ENCODE data around the gene ATP9A. TPM values are rescaled to one million over a fixed set of nuclear protein-coding genes. Genes with fewer than 3 reads are reported as not detected.

ATP9A gene
- total and polyA plus RNA-seq, 10 of the 15 experiments (the other 5 are each of a cell fraction or from before 2014, with no cell fraction given), result 0.03 to 0.81 (median 0.14) TPM

DNA sequence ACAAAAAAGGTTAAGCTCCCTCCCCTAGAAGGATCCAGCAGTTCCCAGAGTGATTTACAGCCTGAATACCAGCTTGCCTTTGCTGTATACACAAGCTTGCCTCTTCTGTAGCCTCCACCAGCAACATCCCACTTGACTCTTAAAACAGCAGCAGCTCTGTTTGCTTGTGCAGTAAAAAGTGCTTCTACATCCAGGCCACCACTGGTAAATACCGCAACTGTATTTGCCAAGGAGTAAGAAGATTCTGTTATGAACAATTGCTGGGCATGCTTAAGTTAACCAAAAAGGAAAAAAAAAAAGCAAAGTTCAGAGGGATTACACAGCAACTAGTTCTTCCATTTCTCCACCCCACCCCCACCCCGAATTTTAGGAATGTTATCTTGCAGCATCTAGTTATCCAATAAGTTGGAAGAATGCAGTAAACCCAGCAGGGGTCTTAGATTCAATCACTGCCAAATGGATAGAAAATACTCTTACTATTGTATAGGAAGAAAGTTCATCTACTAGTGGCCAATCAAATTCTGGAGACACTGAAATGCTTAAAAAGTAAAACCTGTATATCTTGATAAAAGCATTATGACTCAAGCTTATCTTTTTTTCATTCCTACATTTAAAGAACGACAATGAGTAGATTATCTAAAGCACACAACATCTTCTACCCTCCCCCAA, 29.3 kb upstream of the ATP9A start:
- no peak overlapping the region for H3K4me2 ChIP-seq (ENCODE audit: control insufficient read depth, insufficient read depth)
- FAIRE-seq, result no peak
- TF ChIP-seq CBX5 (IDR thresholded peaks at IDR 0.05; ENCODE audit: low read depth), result no peak
- TF ChIP-seq FOXM1 (IDR thresholded peaks at IDR 0.05; ENCODE audit: low read depth, low read length), result no peak
- TF ChIP-seq POU2F2 (IDR thresholded peaks at IDR 0.05; ENCODE audit: borderline replicate concordance, low read depth, low read length), result no peak
- TF ChIP-seq, protein P1, sequence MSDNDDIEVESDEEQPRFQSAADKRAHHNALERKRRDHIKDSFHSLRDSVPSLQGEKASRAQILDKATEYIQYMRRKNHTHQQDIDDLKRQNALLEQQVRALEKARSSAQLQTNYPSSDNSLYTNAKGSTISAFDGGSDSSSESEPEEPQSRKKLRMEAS (IDR thresholded peaks at IDR 0.05; ENCODE audit: low read depth, low read length), result no peak
- TF ChIP-seq, protein P2, sequence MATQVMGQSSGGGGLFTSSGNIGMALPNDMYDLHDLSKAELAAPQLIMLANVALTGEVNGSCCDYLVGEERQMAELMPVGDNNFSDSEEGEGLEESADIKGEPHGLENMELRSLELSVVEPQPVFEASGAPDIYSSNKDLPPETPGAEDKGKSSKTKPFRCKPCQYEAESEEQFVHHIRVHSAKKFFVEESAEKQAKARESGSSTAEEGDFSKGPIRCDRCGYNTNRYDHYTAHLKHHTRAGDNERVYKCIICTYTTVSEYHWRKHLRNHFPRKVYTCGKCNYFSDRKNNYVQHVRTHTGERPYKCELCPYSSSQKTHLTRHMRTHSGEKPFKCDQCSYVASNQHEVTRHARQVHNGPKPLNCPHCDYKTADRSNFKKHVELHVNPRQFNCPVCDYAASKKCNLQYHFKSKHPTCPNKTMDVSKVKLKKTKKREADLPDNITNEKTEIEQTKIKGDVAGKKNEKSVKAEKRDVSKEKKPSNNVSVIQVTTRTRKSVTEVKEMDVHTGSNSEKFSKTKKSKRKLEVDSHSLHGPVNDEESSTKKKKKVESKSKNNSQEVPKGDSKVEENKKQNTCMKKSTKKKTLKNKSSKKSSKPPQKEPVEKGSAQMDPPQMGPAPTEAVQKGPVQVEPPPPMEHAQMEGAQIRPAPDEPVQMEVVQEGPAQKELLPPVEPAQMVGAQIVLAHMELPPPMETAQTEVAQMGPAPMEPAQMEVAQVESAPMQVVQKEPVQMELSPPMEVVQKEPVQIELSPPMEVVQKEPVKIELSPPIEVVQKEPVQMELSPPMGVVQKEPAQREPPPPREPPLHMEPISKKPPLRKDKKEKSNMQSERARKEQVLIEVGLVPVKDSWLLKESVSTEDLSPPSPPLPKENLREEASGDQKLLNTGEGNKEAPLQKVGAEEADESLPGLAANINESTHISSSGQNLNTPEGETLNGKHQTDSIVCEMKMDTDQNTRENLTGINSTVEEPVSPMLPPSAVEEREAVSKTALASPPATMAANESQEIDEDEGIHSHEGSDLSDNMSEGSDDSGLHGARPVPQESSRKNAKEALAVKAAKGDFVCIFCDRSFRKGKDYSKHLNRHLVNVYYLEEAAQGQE (IDR thresholded peaks at IDR 0.05; ENCODE audit: low read depth, low read length), result no peak
- no peak for TF ChIP-seq ZNF217 (IDR thresholded peaks at IDR 0.05)
- TF ChIP-seq ZNF622 (IDR thresholded peaks at IDR 0.05), result no peak
- TF ChIP-seq ASH2L (IDR thresholded peaks at IDR 0.05; ENCODE audit: borderline replicate concordance, low read depth), result no peak
- TF ChIP-seq EP300 (IDR thresholded peaks at IDR 0.05; ENCODE audit: borderline replicate concordance in 1 of 2, control insufficient read depth in 1 of 2, low read depth in 2 of 2, low read length in 2 of 2), result no peak

More for the DNA sequence above, 29.3 kb upstream of the ATP9A start:
- 24% methylated on average over 3 of the region's 3 CpGs for WGBS (ENCODE audit: insufficient coverage, insufficient replicate concordance, low lambda C conversion rate, missing lambda C conversion rate)
- Histone ChIP-seq H4K20me1 (ENCODE audit: control insufficient read depth, insufficient read depth) (no peaks in the 10 kb centered on the region), H3K36me3 (ENCODE audit: control insufficient read depth in 2 of 2, insufficient read depth in 2 of 2, low read length in 1 of 2) (no peaks in the 10 kb centered on the region), H2AFZ (ENCODE audit: control insufficient read depth, low read depth, low read length) (no peak overlapping the region), H3K27me3 (replicated peaks in 1 of 2; ENCODE audit: control insufficient read depth in 2 of 2, insufficient read depth in 2 of 2, low read length in 1 of 2) (peaks cover 5 to 15% of the 10 kb centered on the region in 2 experiments), H3K79me2 (ENCODE audit: control insufficient read depth, insufficient read depth, low read length) (no peaks in the 10 kb centered on the region), H3K4me1 (ENCODE audit: control insufficient read depth, insufficient read depth, low read length) (no peaks in the 10 kb centered on the region), H3K27ac (ENCODE audit: control insufficient read depth, insufficient read depth) (no peak overlapping the region), H3K9ac (ENCODE audit: control insufficient read depth, insufficient read depth, low read length) (no peak overlapping the region), H3K9me3 (replicated peaks; ENCODE audit: control insufficient read depth, insufficient read depth, low read length) (no peaks in the 10 kb centered on the region), H3K4me3 (no peak overlapping the region)
- in situ Hi-C loops (cut with MboI) (no loop called here), intact Hi-C loops (cut with micrococcal nuclease; ENCODE audit: unreplicated experiment) (loop anchor here (5.0 kb wide), 1 partner anchor 285 kb away; no protein-coding TSS in a partner anchor)
- no TSS peak for BruUV-seq (replicated peaks)
- CTCF ChIA-PET, result no interaction called here
- RAD21 ChIA-PET (ENCODE audit: unreplicated experiment), result no interaction called here
- POLR2A ChIA-PET, result no interaction called here
- no peak for ATAC-seq
- SMC1A ChIA-PET (ENCODE audit: uncharacterized antibody, unreplicated experiment), result no interaction called here
- no peak for DNase-seq (ENCODE audit: low read depth, low spot score)

Measured in GM12878 (cell line).